Measurements from ENCODE around the gene MSRB3. TPM values are rescaled to one million over a fixed set of nuclear protein-coding genes. Genes with fewer than 3 reads are reported as not detected.
A peak's percentile ranks its signal among the peaks of the same experiment; 100 is the strongest.
"Not testable (repeated sequence)": the region's sequence is repeated elsewhere in the genome, so short reads cannot be mapped to it uniquely, and the experiment has no call there.

Gene MSRB3
- total and polyA plus RNA-seq, 4 donors, result 1.0 to 5.2 (median 3.1) TPM

DNA sequence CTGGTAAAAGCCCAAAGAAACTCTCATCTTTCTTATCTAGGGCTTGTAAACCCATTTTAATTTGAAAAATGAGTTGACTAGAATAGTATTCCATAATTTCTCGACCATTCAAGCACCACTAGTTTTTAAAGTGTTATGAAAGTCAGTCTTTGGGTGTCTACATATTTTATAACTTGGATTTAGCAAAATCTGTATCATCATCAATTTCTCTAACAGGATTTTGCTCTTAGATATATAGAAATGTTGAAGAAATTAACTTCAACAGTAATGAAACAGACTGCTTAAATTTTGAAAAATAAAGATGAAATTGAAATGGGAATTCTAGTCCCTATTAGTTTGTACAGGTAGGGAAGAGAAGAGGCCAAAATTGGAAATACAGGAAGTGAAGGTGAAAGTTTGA is 32.8 kb downstream of the MSRB3 start:
- Histone ChIP-seq H3K4me1 (ENCODE audit: control insufficient read depth in 4 of 4, insufficient read depth in 4 of 4, low read length in 3 of 4) (peaks cover 0 to 6% (median 0%) of the 10 kb centered on the region in 4 donors), H3K27ac (ENCODE audit: low read depth in 1 of 2, low read length in 2 of 2) (no peak overlapping the region), H3K36me3 (ENCODE audit: control insufficient read depth in 4 of 4, insufficient read depth in 3 of 4, low read depth in 1 of 4, low read length in 3 of 4) (no peaks in the 10 kb centered on the region), H3K4me3 (ENCODE audit: low read depth in 1 of 3, low read length in 3 of 3) (no peak overlapping the region), H3K27me3 (ENCODE audit: control insufficient read depth in 4 of 4, insufficient read depth in 4 of 4, low read length in 3 of 4) (no peaks in the 10 kb centered on the region), H3K9ac (ENCODE audit: low read depth in 1 of 2, low read length in 2 of 2) (no peak overlapping the region), H3K9me3 (ENCODE audit: control insufficient read depth in 4 of 4, low read length in 3 of 4) (no peaks in the 10 kb centered on the region)
- no peak for DNase-seq (ENCODE audit: low spot score)
- 72% methylated on average over 1 of the region's 1 CpG for WGBS
- no peak for TF ChIP-seq YY1 (IDR thresholded peaks at IDR 0.05)
- TF ChIP-seq, protein P1, sequence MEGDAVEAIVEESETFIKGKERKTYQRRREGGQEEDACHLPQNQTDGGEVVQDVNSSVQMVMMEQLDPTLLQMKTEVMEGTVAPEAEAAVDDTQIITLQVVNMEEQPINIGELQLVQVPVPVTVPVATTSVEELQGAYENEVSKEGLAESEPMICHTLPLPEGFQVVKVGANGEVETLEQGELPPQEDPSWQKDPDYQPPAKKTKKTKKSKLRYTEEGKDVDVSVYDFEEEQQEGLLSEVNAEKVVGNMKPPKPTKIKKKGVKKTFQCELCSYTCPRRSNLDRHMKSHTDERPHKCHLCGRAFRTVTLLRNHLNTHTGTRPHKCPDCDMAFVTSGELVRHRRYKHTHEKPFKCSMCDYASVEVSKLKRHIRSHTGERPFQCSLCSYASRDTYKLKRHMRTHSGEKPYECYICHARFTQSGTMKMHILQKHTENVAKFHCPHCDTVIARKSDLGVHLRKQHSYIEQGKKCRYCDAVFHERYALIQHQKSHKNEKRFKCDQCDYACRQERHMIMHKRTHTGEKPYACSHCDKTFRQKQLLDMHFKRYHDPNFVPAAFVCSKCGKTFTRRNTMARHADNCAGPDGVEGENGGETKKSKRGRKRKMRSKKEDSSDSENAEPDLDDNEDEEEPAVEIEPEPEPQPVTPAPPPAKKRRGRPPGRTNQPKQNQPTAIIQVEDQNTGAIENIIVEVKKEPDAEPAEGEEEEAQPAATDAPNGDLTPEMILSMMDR (IDR thresholded peaks at IDR 0.05; ENCODE audit: low read depth, low read length, missing input control), result no peak
- TF ChIP-seq, protein P2, sequence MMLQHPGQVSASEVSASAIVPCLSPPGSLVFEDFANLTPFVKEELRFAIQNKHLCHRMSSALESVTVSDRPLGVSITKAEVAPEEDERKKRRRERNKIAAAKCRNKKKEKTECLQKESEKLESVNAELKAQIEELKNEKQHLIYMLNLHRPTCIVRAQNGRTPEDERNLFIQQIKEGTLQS (IDR thresholded peaks at IDR 0.05), result no peak
- TF ChIP-seq EGR1 (IDR thresholded peaks at IDR 0.05; ENCODE audit: low read depth in 2 of 2), result no peak
- TF ChIP-seq FOXA1 (IDR thresholded peaks at IDR 0.05), result no peak
- TF ChIP-seq RXRA (IDR thresholded peaks at IDR 0.05), result no peak
- TF ChIP-seq HNF4A (conservative IDR thresholded peaks at IDR 0.05), result no peak
- TF ChIP-seq TAF1 (conservative IDR thresholded peaks at IDR 0.05), result no peak
- TF ChIP-seq RAD21 (IDR thresholded peaks at IDR 0.05), result no peak
- TF ChIP-seq, protein P3, sequence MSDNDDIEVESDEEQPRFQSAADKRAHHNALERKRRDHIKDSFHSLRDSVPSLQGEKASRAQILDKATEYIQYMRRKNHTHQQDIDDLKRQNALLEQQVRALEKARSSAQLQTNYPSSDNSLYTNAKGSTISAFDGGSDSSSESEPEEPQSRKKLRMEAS (IDR thresholded peaks at IDR 0.05), result no peak
- no peak for TF ChIP-seq GABPA (IDR thresholded peaks at IDR 0.05 in 1 of 2, conservative IDR thresholded peaks at IDR 0.05 in 1 of 2)
- no peak for TF ChIP-seq SP1 (IDR thresholded peaks at IDR 0.05)

DNA sequence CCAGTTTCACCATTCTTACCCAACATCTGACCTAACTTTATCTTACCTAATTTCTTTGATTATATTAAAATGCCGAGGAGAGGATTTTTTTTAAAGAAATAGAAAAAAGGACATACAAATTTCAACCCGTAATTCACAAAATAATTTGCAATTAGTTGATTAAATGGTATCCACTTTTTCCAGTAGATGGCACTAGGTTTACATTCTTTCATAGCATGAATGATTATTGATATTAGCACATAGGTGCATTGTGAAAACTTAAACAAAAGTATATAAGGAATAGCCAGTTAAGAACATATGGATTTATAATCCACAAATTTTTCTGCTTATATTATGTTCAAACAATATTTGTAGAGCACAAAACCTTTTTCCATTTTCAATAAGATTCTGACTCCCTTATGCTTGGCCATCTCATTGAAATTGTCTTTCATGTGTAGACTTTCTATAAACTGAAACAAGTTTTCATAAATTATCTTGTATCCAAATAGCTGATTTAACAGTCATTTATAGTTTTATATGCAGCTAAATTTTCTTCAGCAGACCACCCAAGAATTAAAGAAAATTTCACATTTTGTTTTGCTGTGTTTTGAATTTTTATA is 35.3 kb downstream of the MSRB3 start:
- Histone ChIP-seq H3K27me3 (ENCODE audit: control insufficient read depth in 4 of 4, insufficient read depth in 4 of 4, low read length in 3 of 4) (no peaks in the 10 kb centered on the region), H3K4me3 (ENCODE audit: low read depth in 1 of 3, low read length in 3 of 3) (no peak overlapping the region), H3K4me1 (ENCODE audit: control insufficient read depth in 4 of 4, insufficient read depth in 4 of 4, low read length in 3 of 4) (no peaks in the 10 kb centered on the region), H3K27ac (ENCODE audit: low read depth in 1 of 2, low read length in 2 of 2) (no peak overlapping the region), H3K9me3 (ENCODE audit: control insufficient read depth in 4 of 4, low read length in 3 of 4) (no peaks in the 10 kb centered on the region), H3K9ac (ENCODE audit: low read depth in 1 of 2, low read length in 2 of 2) (no peak overlapping the region), H3K36me3 (ENCODE audit: control insufficient read depth in 4 of 4, insufficient read depth in 3 of 4, low read depth in 1 of 4, low read length in 3 of 4) (no peaks in the 10 kb centered on the region)
- DNase-seq (ENCODE audit: low spot score), result no peak
- 18% methylated on average over 2 of the region's 2 CpGs for WGBS
- TF ChIP-seq RAD21 (IDR thresholded peaks at IDR 0.05) (peak; percentile 84 to 87), YY1 (IDR thresholded peaks at IDR 0.05) (no peak)
- TF ChIP-seq, protein P1 (IDR thresholded peaks at IDR 0.05; ENCODE audit: low read depth, low read length, missing input control), result peak; percentile 53

DNA sequence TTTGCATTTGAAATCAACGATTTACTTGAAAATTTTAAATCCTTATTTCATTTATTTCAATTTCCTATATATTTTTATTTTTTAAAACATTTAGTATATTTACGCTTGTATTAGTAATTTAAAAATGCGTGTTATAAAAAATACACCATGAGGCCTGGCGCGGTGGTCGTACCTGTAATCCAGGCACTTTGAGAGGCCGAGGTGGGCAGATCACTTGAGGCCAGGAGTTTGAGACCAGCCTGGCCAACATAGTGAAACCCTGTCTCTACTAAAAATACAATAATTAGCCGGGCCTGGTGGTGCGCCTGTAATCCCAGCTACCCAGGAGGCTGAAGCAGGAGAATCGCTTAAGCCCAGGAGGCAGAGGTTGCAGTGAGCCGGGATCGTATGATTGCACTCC is 36.8 kb downstream of the MSRB3 start:
- not testable (repeated sequence) for DNase-seq (ENCODE audit: low spot score); H3K27me3 ChIP-seq (ENCODE audit: control insufficient read depth in 4 of 4, insufficient read depth in 4 of 4, low read length in 3 of 4); H3K4me1 ChIP-seq (ENCODE audit: control insufficient read depth in 4 of 4, insufficient read depth in 4 of 4, low read length in 3 of 4); H3K36me3 ChIP-seq (ENCODE audit: control insufficient read depth in 4 of 4, insufficient read depth in 3 of 4, low read depth in 1 of 4, low read length in 3 of 4); H3K27ac ChIP-seq (ENCODE audit: low read depth in 1 of 2, low read length in 2 of 2); H3K9ac ChIP-seq (ENCODE audit: low read depth in 1 of 2, low read length in 2 of 2); H3K4me3 ChIP-seq (ENCODE audit: low read depth in 1 of 3, low read length in 3 of 3); H3K9me3 ChIP-seq (ENCODE audit: control insufficient read depth in 4 of 4, low read length in 3 of 4)
- WGBS, result 95% methylated on average over 12 of the region's 12 CpGs

Data from liver (tissue), 9 donors.